Activated T-helper 1 cell treated with anti-CD3 and anti-CD28 coated beads, Interleukin-2, amount 50 U/mL, for 16 hours (primary cell): ENCODE measurements around the gene ZNF579.
"Not testable (repeated sequence)": the region's sequence is repeated elsewhere in the genome, so short reads cannot be mapped to it uniquely, and the experiment has no call there.

Experiments used
- DNase-seq, 2 donors: peaks; one replicate each; pipeline ENCODE4 v3.0.0-alpha.2; 2020; ENCODE audit warnings: low read depth in 1 of 2, low spot score in 1 of 2

Gene ZNF579

DNA sequence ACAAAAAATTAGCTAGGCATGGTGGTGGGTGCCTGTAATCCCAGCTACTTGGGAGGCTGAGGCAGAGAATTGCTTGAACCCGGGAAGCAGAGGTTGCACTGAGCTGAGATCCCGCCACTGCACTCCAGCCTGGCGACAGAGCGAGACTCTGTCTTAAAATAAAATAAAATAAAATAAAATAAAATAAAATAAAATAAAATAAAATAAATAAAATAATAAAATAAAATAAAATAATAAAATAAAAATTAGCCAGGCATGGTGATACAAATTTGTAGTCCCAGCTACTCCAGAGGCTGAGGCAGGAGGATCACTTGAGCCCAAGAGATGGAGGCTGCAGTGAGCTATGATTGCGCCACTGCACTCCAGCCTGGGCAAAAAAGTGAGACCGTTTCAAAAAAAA, 6.7 kb downstream of the ZNF579 start:
- DNase-seq = not testable (repeated sequence)

DNA sequence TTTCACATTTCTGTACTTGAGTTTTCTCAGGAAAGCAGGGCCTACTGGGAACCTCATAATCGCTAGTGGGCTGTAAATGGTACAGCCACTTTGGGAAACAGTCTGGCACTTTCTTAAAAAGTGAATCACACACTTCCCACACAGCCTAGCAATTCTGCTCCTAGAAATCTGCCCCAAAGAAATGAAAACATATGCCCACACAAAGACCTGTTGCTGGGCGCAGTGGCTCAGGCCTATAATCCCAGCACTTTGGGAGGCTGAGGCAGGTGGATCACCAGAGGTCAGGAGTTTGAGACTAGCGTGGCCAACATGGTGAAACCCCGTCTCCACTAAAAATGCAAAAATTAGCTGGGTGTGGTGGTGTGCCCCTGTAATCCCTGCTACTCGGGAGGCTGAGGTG, 11.2 kb downstream of the ZNF579 start:
- DNase-seq = not testable (repeated sequence)

DNA sequence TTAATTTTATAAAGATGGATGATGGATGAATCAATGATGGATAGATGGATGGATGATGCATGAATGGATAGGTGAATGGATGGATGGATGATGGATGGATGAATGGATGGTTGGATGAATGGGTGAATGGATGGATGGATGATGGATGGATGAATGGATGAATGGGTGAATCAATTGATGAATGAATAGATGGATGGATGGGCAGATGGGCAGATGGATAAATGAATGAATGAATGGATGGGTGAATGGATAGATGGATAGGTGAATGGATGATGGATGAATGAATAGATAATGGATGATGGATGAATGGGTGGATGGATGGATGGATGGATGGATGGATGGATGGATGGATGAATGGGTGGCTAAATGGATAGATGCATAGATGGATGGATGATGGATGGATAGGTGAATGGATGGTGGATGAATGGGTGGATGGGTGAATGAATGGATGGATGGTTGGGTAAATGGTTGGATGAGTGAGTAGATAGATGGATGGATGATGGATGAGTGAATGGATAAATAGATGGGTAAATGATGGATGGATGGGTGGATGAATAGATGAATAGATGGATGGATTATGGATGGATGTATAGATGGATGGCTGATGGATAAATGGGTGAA, 12.8 kb downstream of the ZNF579 start:
- no peak for DNase-seq

DNA sequence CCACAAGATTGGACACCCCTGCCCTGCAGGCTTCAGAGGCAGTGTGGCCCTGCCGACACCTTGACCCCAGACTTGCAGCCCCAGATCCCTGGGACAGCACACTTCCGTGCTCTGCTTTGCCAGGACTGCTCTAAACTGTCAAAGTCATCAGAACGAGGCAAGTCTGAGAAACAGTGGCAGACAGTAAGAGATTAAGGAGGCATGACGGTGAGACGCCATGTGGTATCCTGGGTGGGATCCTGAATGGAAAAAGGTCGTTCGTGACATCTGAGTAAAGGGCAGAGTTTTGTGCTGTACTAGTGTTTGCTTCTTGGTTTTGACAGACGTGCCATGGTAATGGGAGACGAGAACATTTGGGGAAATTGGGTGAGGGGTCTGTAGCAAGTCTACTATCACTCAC, 13.8 kb downstream of the ZNF579 start:
- DNase-seq = no peak

DNA sequence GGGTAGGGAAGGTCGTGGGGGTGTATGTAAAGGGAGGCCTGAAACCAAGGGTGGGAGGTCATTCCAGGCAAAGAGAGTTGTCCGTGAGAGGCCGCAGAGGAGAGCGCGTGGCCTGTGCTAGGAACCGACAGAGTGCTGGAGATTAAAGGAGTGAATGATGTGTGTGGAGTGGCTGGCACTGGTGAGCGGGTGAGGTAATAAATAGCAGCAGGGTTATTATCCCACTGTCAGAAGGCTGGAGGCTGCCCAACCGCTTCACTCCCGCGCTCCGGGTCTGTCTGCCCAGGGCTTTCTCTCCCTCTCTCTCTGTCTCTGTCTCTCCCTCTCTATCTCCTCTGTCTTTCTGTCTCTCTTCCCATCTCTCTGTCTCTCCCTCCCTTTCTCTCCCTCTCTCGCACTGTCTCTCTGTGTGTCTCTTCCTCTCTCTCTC, 17.4 kb downstream of the ZNF579 start:
- DNase-seq = no peak

DNA sequence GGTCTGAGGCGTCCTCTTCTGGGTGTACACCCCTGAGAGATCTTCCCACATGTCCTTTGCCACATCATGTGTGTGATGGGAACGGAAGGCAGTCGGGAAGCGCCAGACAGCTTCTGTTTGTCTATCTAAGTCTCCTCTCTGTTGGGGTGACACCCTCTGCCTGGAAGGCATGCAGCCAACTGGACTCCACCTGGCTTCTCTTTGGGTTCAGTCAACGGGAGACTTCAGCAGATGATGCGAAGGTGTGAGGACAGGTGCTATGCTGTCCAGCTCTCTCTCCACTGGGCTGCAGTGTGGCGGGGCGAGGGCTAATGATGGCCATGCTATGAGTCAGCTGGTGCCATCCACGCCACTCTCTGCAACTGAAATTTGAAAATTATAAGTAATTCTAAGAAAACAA, 21.0 kb downstream of the ZNF579 start:
- no peak for DNase-seq

DNA sequence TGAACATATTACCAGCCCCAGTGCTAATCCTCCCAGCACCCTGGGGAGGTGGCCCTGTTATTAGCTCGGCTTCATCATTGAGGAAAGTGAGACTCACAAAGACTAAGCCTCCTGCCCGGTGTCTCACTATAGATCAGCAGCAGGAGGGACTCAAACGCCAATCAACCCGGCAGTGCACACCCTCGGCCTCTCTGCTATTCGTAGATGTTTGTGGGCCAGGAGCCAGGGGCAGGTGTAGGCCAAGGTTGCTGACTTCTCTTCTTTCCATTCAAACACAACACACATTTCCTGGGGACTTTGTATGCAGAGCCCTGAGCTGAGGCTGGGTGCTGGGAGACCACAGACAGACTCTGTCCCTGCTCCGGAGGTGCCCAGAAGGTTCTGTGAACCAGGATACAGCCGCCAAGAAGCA, 25.9 kb downstream of the ZNF579 start:
- no peak for DNase-seq

DNA sequence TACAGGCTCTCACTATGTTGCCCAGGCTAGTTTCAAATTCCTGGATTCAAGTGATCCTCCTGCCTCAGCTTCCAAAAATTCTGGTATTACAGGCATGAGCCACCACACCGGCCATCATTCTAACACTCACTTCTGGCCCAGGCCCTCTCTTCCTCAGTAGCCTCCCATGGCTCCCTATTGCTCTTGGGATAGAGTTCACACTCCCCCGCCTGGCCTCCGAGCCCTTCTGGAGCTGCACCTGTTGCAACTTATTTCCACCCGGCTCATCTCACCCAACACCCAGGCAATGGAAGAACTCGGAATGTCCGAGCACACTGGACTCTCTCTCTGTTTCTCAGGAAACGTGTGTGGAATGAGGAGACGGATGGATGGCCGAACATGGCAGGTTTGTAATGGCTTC, 26.3 kb downstream of the ZNF579 start:
- DNase-seq = no peak

DNA sequence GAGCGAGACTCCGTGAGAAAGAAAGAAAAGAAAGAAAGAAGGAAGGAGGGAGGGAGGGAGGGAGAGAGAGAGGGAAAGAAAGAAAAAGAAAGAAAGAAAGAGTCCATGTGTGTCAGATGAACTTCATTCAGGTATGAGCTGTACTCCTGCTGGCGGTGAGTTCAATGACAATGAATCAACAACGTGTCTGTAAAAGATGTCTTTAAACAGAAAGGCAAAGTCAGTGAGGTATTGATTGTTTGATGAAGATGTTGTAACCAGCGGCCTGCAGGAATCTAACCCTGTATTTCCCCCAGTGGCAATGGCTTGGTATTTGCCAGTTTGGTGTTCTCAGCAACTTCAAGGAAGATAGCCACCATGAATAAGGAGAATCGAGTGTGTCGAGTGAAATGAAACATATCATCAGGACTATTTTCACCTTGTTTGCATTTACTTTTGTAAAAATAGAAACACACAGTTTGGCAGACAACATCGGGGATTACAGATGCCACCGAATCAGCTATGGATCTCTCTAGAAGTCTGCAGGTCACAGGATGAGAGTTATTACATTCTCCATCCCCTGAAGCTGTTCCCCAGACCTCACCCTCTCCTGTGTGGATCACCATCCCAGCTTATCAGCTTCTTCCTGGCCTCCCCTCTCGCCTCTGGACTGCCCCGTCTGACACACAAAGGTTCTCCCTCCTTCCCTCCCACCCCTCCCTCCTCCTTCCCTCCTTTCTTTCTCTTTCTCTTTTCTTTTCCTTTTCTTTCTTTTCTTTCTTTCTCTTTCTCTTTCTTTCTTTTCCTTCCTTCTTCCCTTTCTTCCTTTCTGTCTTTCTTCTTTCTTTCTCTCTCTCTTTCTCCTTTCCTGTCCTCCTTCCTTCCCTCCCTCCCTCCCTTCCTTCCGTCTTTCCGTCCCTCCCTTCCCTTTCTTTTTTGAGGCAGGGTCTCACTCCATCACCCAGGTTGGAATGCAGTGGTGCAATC, 27.1 kb downstream of the ZNF579 start:
- DNase-seq = no peak

DNA sequence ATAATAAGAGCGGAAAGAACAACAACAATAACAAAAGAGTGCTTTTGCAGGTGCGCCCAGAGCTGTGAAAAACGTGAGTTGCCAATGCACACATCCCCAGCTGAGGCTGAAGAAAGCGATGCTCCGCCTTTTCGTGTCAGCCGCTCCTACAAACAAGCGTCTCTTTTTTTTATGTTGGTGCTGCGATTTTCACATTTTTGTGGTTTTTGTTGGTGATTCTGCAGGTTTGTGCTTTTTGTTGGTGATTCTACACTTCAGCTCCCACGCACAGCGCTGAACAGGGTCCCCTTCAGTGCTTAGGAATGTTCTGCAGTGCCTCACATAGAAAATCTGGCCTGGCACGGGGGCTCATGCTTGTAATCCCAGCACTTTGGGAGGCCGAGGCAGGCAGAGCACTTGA, 28.0 kb downstream of the ZNF579 start:
- no peak for DNase-seq

DNA sequence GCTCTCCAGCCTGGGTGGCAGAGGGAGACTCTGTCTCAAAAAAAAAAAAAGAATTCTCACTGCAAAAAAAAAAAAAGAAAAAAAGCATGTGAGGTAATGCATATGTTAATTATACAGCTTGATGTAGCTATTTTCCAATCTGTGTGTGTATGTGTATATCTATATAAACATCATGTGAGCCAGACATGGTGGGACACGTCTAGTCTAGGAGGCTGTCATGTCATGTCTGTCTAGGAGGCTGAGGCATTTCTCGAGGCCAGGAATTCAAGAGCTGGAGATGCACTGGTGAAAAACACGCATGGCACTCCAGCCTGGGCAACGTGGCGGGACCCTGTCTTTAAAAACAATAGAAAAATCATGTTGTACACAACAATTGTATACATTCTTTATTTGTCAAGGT, 28.4 kb downstream of the ZNF579 start:
- DNase-seq = no peak

DNA sequence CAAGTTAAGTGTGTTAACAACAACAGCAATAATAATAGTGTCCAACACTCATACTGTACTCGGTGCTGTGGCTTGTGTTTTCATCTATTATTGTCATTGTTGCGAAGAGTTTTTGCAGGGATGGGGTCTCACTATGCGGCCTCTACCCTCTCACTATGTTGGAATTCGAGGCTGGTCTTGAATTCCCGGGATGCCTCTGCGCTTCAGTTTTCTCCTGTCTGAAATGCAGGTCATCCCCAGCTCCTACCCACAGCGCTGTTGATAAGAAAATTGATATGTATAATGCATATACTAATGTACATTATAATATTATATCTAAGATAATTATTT, 30.4 kb downstream of the ZNF579 start:
- no peak for DNase-seq

DNA sequence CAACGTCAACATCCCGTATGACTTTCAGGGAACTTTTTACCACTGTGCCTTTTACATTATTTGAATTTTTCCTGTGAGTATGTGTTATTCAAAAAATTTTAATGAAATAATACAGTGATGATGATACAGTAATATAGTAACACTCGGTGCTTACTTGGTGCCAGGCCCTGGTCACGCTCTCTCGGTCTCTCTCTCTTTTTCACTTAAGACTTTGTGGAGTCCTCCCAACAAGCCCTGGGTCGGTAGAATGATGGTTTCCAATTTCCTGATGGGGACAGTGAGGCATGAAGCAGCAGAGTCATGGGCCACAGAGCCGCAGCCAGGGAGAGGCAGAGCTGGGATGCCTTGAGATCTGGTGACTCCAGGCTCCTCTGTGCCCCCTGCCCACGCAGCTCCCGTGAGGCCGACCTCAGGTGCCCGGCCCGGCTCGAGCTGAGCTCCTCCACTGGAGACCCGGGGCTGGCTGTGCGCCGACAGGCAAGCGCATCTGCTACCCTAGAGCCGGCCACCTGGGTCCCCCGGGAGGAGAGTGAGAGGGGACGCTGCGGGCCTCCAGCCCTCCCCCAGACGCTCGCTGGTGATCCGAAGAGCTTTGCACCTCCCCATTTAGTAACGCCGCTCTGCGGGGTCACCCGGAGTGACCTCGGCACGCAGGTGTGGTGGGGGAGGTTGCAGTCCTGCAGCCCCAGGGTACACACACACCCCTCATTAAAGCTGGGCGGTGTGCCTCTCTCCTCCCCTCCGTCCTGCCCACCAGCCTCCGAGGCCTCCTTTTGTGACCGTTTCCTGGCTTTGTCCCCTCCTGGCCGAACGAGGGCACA, 30.9 kb downstream of the ZNF579 start:
- no peak for DNase-seq

DNA sequence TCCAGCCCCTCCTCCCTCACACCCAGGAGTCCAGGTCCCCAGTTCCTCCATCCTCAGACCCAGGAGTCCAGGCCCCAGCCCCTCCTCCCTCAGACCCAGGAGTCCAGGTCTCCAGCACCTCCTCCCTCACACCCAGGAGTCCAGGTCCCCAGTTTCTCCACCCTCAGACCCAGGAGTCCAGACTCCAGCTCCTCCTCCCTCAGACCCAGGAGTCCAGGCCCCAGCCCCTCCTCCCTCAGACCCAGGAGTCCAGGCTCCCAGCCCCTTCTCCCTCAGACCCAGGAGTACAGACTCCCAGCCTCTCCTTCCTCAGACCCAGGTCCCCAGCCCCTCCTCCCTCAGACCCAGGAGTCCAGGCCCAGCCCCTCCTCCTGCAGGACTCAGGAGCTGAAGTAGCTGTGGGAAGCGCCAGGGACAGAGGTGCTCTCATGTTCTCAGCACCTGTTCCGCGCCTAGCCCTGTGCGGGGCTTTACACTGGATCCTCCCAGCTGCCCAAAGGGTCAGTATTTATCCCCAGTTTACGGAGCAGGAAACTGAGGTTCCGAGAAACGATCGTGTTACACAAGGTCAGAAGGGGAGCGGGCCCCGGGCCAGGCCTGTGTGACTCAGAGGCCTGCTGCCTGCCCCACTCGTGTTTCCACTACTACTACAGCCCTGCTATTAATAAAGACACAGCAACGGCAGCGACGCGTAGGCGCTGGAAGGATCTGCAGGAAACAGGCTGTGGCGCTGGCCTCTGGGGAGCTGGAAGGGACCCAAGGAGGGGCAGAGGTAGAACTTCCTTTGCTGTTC, 33.6 kb downstream of the ZNF579 start:
- DNase-seq = no peak

DNA sequence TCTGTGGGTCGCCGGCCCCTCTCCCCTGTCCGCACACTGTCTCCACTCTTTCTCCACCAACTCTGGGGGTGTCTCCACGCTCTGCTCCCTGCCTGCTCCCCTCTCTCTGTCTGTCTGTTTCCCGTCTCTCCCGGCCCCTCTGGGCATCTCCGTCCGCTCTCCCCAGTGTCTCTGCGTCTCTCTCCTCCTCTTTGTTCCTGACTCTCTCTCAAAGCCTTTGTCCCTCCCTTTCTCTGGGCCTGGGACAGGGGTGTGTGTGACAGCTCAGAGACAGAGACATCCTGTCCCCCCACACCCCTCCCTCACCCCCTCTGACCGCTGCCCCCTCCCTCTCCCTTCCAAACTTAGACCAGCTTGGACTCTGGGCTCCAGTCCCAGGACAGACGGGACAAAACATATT, 34.6 kb downstream of the ZNF579 start:
- DNase-seq = no peak

DNA sequence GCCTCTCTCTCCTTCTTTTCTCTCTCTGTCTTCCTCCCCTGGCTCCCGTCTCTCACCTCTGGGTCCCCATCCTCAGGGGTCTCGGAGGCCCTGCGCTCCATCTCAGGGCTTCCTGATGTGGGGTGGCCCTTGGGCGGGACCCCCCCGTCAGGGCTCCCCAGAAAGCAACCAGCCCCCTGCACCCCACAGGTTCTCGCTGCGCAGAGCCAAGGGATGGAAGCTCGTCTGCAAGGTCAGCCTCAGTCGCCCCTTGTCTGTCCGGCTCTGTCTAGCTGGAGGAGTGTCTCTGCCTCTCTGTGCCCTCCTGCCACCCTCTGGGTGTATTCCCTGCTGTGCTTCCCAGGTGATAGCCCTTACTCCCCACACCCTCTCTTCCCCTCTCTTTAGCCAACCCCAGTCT, 35.2 kb downstream of the ZNF579 start, which contains the start of gene SBK3:
TSS of gene SBK3 (minus strand) at position 101 of the 400 bp plus-strand sequence. CDS start at position 101, 0 bp downstream.
- DNase-seq = no peak

DNA sequence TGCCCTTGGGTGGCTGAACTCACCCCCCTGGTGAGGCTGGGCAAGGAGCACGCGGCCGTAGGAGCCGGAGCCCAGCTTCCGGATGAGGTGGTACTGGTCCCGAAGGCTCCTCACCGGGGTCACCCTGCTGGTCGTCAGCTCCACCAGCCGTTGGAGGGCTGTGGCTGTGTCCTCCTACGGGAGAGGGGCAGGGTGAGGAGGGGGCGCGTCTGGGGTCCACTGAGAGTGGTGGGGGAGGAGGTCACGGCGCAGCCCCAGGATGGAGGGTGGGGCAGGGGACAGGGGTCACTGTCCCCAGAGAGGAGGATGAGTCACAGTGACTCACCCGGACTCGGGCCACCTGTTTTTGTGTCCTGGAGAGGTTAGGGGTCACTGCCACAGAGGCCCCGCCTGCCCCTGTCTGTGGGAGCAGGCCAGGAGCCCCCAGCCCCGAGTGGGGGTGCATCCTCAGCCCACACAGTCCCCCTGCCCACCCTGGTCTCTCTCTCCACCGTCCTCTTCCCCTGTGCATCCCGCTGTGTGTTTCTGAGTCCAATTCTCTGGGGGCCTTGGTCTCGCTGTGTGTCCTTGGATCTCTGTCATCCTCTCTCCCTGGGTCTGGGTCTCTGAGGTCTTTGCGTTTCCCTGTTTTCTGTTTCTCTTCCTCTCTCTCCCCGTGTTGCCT, 35.7 kb downstream of the ZNF579 start:
- no peak for DNase-seq

DNA sequence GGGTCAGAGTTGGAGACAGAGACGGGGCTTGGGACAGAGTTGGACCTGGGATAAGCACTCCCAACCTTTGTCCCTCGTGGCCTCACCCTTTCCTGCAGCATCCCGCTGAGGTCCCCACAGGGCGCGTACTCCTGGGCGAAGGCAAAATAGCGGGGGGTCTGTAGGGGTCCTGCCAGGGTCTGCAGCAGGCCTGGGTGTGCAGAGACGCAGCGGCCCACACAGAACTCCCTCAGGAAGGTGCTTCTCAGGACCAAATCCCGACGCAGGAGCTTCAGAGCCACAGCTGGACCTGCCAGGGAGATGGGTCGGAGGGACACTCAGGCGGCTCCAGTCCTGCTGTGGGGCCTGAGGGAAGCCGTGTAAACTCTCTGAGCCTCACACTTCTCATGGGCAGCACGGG, 36.6 kb downstream of the ZNF579 start:
- no peak for DNase-seq

DNA sequence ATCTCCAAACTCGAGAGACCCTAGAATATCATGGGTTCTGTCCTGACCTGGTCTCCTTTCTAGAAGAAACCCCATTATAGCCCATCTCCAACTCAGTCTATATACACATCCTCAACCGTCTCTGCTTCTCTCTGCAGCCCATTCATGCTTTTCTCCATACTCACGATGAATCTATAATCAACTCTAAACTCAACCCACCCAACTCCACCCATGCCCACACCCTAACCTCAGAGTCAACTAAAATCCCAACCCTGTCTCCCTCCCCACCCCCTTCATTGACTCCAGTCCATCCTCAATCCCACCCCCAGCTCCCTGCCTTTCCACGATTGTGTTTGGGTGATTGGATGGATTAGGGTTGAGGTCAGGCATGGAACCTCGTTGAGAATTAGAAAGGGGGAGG, 37.1 kb downstream of the ZNF579 start:
- DNase-seq = no peak

DNA sequence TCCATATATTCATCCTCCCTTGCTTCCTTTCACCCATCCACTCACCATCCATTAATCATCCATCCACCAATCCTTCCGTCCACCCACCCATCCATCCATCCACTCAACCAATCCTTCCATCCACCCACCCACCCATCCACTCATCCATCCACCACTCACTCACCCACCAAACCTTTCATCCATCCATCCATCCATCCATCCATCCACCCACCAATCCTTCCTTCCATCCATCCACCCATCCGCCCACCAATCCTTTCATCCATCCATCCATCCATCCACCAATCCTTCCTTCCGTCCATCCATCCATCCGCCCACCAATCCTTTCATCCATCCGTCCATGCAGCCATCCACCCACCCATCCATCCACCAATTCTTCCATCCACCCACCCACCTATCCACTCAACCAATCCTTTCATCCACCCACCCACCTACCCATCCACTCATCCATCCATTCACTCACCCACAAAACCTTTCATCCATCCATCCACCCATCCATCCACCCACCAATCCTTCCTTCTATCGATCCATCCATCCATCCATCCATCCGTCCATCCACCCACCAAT, 38.3 kb downstream of the ZNF579 start:
- no peak for DNase-seq
